HG02970 (cell line): ENCODE measurements around the gene MACC1.
A peak's percentile ranks its signal among the peaks of the same experiment; 100 is the strongest.
"Not testable (repeated sequence)": the region's sequence is repeated elsewhere in the genome, so short reads cannot be mapped to it uniquely, and the experiment has no call there.

ENCODE experiments used
- ATAC-seq: cut with Tn5 transposase; IDR thresholded peaks from one replicate; pipeline ENCODE4 v1.9.1; 2021; ENCODE audit warnings: mild to moderate bottlenecking, moderate library complexity, moderate number of reproducible peaks; ENCODE audit not compliant: unreplicated experiment, low FRiP score

MACC1 gene

GRCh38 chr7:20208651-20209307 is 8.4 kb downstream of the MACC1 start:
- no peak for ATAC-seq

DNA sequence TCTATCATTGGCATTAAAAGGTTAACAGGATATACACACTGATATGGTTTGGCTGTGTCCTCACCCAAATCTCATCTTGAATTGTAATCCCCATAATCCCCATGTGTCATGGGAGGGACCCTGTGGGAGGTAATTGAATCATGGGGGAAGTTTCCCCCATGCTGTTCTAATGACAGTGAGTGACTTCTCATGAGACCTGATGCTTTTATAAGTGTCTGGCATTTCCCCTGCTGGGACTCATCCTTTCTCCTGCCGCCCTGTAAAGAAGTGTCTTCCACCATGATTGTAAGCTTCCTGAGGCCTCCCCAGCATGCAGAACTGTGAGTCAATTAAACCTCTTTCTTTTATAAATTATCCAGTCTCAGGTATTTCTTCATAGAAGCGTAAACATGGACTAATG is 9.4 kb downstream of the MACC1 start:
- ATAC-seq, result not testable (repeated sequence)

DNA sequence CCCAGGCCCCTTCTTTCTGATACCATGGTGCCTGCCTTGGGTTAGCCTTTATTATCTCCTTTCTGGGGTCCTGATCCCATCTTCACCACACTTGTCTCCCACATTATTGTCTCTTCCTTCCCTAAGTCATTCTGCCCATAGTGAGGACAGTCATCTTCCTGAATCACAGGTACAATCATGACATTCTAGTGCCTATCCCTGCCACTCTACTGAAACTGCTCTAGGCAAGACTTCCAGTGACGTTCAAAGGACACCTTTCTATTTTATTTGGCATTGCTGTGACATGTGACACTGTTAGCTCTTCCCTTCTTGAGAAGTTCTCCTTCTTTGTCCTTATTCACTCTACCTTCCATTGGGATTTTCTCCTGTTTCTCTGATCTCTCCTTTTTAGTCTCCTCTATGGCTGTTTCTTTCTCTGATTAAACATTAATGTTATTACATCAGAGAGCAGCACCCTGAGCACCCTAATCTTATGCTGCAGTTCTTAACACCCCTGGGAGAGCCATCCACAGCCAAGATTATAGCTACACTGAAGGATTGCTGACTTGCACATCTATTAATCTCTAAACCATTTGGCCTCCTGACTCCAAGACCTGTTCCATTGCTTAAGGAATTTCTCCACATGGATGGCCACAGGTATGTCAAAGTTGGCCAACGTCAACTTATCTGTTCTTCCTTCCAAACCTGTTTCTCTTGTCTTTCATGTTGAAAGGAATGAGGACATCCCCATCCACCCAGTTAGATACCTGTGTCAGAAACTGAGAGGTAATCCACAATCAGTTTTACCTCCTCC is 10.9 kb downstream of the MACC1 start:
- no peak for ATAC-seq

DNA sequence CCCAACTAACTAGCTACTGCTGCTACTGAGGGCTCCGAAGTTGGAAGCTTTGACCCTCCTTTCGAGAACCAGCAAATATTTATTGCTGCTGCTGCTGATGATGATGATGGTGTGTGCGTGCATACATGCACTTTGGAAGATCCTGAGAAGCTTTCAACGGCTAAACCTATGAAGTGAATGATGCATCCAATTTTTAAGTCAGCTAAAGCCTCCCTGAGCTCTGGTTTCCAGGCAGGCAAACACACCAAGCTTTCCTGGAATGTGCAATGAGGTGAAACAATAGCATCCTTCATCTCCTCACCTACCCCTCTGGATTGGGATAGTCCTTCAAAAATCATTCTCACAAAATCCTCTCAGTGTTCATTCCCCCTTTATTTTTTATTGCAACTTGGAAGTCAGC is 13.9 kb downstream of the MACC1 start:
- no peak for ATAC-seq

DNA sequence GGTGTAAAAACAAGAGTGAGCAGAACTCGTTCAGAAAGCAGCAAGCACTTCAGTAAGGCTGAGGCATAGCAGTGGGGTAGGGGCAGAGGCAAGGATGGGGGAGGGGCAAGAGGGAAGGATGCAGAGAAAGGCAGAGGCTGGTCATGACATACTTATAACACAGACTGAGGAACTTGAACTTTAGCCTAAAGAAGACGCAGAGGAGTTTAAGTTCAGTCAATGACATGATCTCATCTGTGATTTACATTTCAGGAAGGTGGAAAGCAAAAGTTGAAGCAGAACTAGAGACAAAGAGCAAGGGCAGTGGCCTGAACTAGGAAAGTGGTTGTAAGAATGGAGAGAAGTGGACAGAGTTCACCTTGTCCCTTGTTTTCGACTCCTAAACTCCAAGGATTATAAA is 15.8 kb downstream of the MACC1 start:
- ATAC-seq, result no peak

- ATAC-seq, result no peak
These were observed 16.2 kb downstream of the MACC1 start for GRCh38 chr7:20200971-20201370.

GRCh38 chr7:20200361-20200760 is 16.8 kb downstream of the MACC1 start:
- peak; percentile 50 for ATAC-seq

- peak; percentile 84 for ATAC-seq
These were observed 18.0 kb downstream of the MACC1 start for GRCh38 chr7:20199015-20199737.

- no peak for ATAC-seq
These were observed 18.9 kb downstream of the MACC1 start for GRCh38 chr7:20198260-20198659.

DNA sequence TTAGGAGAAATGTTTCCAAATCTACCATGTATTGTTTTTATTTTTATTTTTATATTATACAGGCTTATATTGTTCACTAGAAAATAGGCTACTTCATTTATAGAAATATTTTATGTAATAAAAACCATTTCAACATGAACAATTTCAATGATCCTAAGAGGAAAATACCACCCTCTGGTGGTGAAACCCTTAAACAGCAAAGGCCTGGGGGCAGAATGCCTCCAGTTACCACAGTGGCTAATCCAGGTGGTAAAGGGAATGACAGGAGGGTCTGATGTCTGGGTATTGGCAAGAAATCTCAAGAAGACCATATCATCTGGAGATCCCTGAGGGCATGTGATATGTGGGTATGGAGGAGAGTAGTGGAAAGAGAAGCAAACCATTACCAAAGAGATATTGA is 19.3 kb downstream of the MACC1 start:
- no peak for ATAC-seq

GRCh38 chr7:20197125-20197748 is 19.9 kb downstream of the MACC1 start:
- ATAC-seq, result no peak

- ATAC-seq, result no peak
These were observed 22.7 kb downstream of the MACC1 start for GRCh38 chr7:20194343-20194995.

DNA sequence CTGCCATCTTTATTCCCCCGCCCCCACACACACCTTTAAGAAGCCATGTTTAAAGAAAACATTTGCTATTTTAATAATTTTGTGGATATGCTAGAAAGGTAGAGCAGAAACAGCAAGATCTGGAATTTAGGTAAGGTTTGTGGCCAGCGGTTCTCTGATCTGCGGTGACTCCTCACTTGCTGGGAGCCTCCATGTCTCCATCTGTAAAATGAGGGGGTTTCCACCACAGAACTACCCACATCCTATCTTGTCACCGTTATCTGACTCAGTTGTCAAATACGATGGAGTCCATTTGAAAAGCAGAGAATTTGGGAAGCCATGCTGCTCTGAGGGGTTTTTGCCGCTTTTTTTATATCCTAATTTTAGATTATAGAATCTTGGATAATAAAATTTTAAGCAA is 23.3 kb downstream of the MACC1 start:
- no peak for ATAC-seq

DNA sequence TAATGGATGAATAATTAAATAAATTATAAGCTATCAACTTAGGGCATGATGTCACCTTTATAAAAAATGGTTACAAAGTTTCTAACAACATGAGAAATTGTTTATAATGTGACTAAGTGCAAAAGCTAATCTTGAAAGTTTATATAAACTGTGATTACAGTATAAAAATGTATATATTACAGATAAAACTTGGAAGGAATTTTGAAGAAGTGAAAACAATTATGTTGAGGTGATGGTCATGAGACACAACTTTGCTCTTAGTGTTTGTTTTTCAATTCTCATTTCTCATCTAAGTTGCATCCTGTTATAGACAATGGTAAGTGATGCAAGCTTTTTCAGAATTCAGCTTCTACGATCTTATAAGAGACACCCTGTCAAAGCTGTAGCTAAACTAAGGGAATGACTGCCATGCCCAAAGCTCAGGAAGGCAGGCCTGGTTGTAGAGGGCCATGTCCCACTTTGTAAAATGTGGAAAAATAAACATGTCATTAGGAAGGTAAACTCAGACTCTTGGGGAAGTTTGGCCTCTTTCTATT is 23.9 kb downstream of the MACC1 start:
- no peak for ATAC-seq

DNA sequence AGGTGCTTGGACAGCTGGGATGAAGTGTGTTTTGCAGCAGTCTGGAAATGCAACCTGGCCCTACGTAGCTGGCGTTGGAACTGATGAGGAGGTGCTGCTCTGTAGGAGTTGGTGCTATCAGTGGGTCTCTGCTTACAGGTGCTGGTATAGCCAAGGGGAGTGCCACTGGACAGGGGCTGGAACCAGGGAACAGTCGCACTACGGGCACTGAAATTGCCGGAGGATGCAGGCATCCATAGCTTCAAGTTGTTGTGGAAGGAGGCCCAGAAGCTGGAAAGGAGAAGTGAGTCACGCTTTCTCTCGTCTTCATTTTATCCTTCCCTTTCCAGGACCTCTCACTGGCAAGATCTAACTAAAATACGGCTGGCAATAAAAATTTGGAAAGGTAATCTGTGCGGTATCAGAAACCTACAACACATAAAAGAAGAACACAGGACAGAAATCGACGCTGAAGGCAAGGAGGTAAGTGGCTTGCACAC is 25.8 kb downstream of the MACC1 start:
- no peak for ATAC-seq

GRCh38 chr7:20190560-20191390 is 26.4 kb downstream of the MACC1 start:
- no peak for ATAC-seq

- no peak for ATAC-seq
These were observed 27.3 kb downstream of the MACC1 start for GRCh38 chr7:20189852-20190251.

GRCh38 chr7:20188567-20188966 is 28.6 kb downstream of the MACC1 start:
- no peak for ATAC-seq

DNA sequence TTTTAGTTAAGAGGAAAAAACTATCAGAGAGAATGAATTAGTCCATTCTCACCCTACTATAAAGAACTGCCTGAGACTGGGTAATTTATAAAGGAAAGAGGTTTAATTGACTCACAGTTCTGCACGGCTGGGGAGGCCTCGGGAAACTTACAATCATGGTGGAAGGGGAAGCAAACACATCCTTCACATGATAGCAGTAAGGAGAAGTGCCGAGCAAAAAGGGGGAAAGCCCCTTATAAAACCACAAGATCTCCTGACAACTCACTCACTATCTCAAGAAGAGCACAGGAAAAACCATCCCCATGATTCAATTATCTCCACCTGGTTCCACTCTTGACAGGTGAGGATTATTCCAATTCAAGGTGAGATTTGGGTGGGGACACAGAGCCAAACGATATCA is 29.3 kb downstream of the MACC1 start:
- ATAC-seq, result not testable (repeated sequence)
